T-helper 1 cell (primary cell): ENCODE data around the gene PWWP2B.
"Not testable (repeated sequence)": the region's sequence is repeated elsewhere in the genome, so short reads cannot be mapped to it uniquely, and the experiment has no call there.

Experiments
- DNase-seq, 5 donors: peaks; one replicate each; pipeline ENCODE4 v3.0.0-alpha.2; 2012 to 2020

Gene PWWP2B

GRCh38 chr10:132382231-132382922 lies 14.6 kb upstream of the PWWP2B start:
- no peak for DNase-seq

- DNase-seq, result no peak
These were observed 13.9 kb upstream of the PWWP2B start for GRCh38 chr10:132383101-132383500.

GRCh38 chr10:132383751-132384196 lies 13.2 kb upstream of the PWWP2B start:
- no peak for DNase-seq

- DNase-seq, result no peak
These were observed 12.2 kb upstream of the PWWP2B start for GRCh38 chr10:132384618-132385388.

GRCh38 chr10:132385389-132385667 lies 11.7 kb upstream of the PWWP2B start:
- no peak for DNase-seq

GRCh38 chr10:132385721-132386418 lies 11.1 kb upstream of the PWWP2B start:
- DNase-seq, result no peak

GRCh38 chr10:132386419-132386831 lies 10.6 kb upstream of the PWWP2B start:
- DNase-seq, result no peak

GRCh38 chr10:132386896-132387295 lies 10.1 kb upstream of the PWWP2B start:
- not testable (repeated sequence) for DNase-seq

- DNase-seq, result peak; percentile 50 to 78 (median 72)
These were observed 9.2 kb upstream of the PWWP2B start for GRCh38 chr10:132387764-132388210.

- DNase-seq, result no peak
These were observed 8.0 kb upstream of the PWWP2B start for GRCh38 chr10:132388891-132389432.

GRCh38 chr10:132389433-132390169 lies 7.4 kb upstream of the PWWP2B start:
- DNase-seq, result peak in 1 of 5 donors; percentile 8

GRCh38 chr10:132390170-132390920 lies 6.7 kb upstream of the PWWP2B start:
- peak in 1 of 5 donors; percentile 7 for DNase-seq

- DNase-seq, result peak in 1 of 5 donors; percentile 1
These were observed 5.9 kb upstream of the PWWP2B start for GRCh38 chr10:132390921-132391675.

GRCh38 chr10:132391676-132392020 lies 5.4 kb upstream of the PWWP2B start:
- peak in 1 of 5 donors; percentile 1 for DNase-seq

- DNase-seq, result peak in 1 of 5 donors; percentile 2
These were observed 4.7 kb upstream of the PWWP2B start for GRCh38 chr10:132392184-132392800.

- no peak for DNase-seq
These were observed 3.9 kb upstream of the PWWP2B start for GRCh38 chr10:132392811-132393694.

- no peak for DNase-seq
These were observed 3.3 kb upstream of the PWWP2B start for GRCh38 chr10:132393695-132394181.

- DNase-seq, result no peak
These were observed 2.7 kb upstream of the PWWP2B start for GRCh38 chr10:132394201-132394811.
